OCI-LY3 (cell line): ENCODE data around the gene SPAG4.

Source experiments
- EZH2phosphoT487 ChIP-seq: fragments of 200-600 bp; shearing (Covaris generic); IDR thresholded peaks from 2 replicates; pipeline ENCODE4 v1.6.1; 2018; ENCODE audit warnings: antibody characterized with exemption, mixed run types, low read depth
- TF ChIP-seq, protein P1 (sequence below): fragments of 200-600, 300-600 bp; sonication (generic); IDR thresholded peaks from 2 replicates; pipeline ENCODE4 v1.5.1; 2014; ENCODE audit warnings: antibody characterized with exemption, low read length, low read depth

DNA sequence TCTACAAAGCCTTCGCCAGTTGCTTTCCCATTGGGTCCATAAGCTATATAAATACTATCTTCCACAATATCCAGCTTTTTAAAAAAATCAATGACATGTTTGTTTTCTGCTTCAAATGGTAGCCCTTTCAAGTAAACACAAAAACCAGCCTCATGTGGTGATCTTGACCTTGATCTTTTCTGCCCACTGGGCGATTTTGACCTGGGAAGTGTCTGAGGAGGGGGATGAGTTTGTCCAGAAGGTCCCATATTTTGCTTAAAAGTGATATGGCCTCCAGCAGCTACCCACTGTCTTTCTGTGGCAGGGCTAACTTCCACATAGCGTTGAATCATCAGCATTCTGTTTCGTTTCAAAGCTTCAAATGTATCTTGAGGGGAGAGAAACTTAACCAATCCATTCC, 38.3 kb downstream of the SPAG4 start:
- TF ChIP-seq, protein P1, sequence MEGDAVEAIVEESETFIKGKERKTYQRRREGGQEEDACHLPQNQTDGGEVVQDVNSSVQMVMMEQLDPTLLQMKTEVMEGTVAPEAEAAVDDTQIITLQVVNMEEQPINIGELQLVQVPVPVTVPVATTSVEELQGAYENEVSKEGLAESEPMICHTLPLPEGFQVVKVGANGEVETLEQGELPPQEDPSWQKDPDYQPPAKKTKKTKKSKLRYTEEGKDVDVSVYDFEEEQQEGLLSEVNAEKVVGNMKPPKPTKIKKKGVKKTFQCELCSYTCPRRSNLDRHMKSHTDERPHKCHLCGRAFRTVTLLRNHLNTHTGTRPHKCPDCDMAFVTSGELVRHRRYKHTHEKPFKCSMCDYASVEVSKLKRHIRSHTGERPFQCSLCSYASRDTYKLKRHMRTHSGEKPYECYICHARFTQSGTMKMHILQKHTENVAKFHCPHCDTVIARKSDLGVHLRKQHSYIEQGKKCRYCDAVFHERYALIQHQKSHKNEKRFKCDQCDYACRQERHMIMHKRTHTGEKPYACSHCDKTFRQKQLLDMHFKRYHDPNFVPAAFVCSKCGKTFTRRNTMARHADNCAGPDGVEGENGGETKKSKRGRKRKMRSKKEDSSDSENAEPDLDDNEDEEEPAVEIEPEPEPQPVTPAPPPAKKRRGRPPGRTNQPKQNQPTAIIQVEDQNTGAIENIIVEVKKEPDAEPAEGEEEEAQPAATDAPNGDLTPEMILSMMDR = no peak
- TF ChIP-seq EZH2phosphoT487 = no peak
